Upper lobe of right lung (tissue), 1 donor: Measurements from ENCODE around the gene HSD3B1. TPM values are rescaled to one million over a fixed set of nuclear protein-coding genes. Genes with fewer than 3 reads are reported as not detected.

ENCODE experiments used
- ATAC-seq: fragments of 200-7000 bp; cut with Tn5 transposase; one replicate; pipeline ENCODE4 v1.9.1; 2020; ENCODE audit warnings: mild to moderate bottlenecking, moderate library complexity
- DNase-seq: peaks from one replicate; pipeline ENCODE4 v3.0.0-alpha.2; 2020
- H3K27ac ChIP-seq: fragments of 200-600 bp; one replicate; pipeline ENCODE4 v1.8.0; 2022
- H3K27me3 ChIP-seq: fragments of 200-600 bp; one replicate; pipeline ENCODE4 v1.8.0; 2022; ENCODE audit warnings: mild to moderate bottlenecking
- H3K36me3 ChIP-seq: fragments of 200-600 bp; one replicate; pipeline ENCODE4 v1.8.0; 2022
- H3K4me1 ChIP-seq: fragments of 200-600 bp; one replicate; pipeline ENCODE4 v1.8.0; 2022
- H3K4me3 ChIP-seq: fragments of 200-600 bp; one replicate; pipeline ENCODE4 v1.8.0; 2022; ENCODE audit warnings: mild to moderate bottlenecking
- H3K9me3 ChIP-seq: fragments of 200-600 bp; one replicate; pipeline ENCODE4 v1.8.0; 2022
- intact Hi-C: fragments of 100-400 bp; cut with DNase I; formaldehyde crosslinking; loops from one replicate; pipeline ENCODE4 v1.11.0; 2022
- total RNA-seq: library from RNA; stranded (reverse); fragmentation: NEBNext Ultra II Directional; extraction: Animal tissue kit (Norgen Biotek cat#: 25700); gene quantifications from one replicate; pipeline ENCODE4 v1.2.1, GENCODE V29; 2021
- TF ChIP-seq, protein P1 (sequence below): fragments of 200-600 bp; IDR thresholded peaks from one replicate; pipeline ENCODE4 v1.8.0; 2022; ENCODE audit warnings: antibody characterized with exemption
- donor health status: DM: no; HTN: yes; CAD: no; lungs with severe emphysema.

Gene HSD3B1
- total RNA-seq, 1 donor from 2014 or later = not detected

DNA sequence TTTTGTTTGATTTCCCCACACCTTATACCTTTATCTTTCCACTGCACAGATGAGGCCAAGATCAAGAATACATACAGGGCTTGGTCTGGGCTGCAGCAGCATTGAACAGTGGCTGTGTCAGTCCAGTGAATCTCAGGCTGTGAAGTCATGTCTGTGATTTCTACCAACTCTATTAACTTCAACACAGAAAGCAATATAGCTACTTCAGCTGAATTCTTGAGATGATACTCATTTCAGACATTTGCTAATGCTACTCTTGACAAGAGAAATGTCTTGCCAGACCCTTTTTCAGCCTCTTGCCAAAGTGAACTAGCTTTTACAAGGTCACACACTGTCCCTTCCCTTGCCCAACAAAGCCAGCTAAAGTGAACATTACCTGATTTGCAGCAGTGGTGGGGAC, 25.1 kb upstream of the HSD3B1 start:
- TF ChIP-seq, protein P1, sequence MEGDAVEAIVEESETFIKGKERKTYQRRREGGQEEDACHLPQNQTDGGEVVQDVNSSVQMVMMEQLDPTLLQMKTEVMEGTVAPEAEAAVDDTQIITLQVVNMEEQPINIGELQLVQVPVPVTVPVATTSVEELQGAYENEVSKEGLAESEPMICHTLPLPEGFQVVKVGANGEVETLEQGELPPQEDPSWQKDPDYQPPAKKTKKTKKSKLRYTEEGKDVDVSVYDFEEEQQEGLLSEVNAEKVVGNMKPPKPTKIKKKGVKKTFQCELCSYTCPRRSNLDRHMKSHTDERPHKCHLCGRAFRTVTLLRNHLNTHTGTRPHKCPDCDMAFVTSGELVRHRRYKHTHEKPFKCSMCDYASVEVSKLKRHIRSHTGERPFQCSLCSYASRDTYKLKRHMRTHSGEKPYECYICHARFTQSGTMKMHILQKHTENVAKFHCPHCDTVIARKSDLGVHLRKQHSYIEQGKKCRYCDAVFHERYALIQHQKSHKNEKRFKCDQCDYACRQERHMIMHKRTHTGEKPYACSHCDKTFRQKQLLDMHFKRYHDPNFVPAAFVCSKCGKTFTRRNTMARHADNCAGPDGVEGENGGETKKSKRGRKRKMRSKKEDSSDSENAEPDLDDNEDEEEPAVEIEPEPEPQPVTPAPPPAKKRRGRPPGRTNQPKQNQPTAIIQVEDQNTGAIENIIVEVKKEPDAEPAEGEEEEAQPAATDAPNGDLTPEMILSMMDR = no peak
- H3K4me1 ChIP-seq = no peaks in the 10 kb centered on the region

DNA sequence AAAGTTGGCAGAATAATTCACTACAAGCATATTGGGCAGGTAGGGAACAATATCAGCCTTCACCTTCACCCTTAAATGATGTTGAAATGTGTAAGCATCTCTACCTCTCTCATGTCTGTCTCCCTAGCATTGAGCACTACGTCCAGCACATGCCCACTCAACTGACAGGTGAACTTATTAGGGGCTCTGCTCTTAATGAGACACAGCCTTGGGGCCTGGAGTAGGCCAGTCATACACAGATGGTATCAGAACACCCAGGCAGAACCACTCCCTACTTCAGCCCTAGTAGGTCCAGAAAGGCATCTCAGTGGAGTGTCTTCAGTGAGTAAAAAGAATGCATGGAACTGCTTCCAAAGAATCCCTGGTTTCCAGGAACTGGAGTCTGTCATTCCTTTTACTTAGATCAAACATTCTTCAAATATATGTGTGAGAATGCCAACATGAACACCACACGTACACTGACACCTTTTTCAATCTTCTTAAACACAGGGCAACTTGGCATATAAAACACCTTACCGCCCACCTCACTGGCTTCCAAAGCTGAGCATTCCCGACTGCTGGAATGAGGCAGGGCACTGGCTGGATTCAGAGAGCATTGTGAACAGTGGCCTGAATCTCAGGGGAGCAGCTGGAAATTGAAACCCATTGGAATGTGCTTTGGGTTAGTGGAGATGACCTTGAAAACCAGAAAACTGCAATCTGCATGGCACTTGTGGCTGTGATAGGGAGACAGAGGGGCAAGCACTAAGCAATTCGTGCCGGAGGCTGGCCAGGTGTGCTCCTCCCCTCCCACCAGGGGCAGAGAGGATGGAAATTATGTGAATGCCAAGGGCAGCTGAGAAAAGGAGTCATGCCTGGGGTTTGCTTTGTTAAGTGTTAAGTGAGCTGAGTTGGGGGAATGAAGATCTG, 24.2 kb upstream of the HSD3B1 start:
- intact Hi-C loops = no loop called here
- Histone ChIP-seq H3K27ac (no peak overlapping the region), H3K4me1 (no peaks in the 10 kb centered on the region), H3K36me3 (no peaks in the 10 kb centered on the region), H3K9me3 (no peaks in the 10 kb centered on the region), H3K4me3 (no peak overlapping the region), H3K27me3 (no peaks in the 10 kb centered on the region)
- no peak for DNase-seq
- TF ChIP-seq, protein P1 = no peak
- peak; percentile 31 for ATAC-seq

More for the DNA sequence above, 25.1 kb upstream of the HSD3B1 start:
- no peak overlapping the region for H3K27ac ChIP-seq
- DNase-seq (no peak), ATAC-seq (no peak)
- H3K4me3 ChIP-seq = no peak overlapping the region
- no peaks in the 10 kb centered on the region for H3K27me3 ChIP-seq
- intact Hi-C loops = no loop called here
- no peaks in the 10 kb centered on the region for H3K9me3 ChIP-seq
- no peaks in the 10 kb centered on the region for H3K36me3 ChIP-seq

DNA sequence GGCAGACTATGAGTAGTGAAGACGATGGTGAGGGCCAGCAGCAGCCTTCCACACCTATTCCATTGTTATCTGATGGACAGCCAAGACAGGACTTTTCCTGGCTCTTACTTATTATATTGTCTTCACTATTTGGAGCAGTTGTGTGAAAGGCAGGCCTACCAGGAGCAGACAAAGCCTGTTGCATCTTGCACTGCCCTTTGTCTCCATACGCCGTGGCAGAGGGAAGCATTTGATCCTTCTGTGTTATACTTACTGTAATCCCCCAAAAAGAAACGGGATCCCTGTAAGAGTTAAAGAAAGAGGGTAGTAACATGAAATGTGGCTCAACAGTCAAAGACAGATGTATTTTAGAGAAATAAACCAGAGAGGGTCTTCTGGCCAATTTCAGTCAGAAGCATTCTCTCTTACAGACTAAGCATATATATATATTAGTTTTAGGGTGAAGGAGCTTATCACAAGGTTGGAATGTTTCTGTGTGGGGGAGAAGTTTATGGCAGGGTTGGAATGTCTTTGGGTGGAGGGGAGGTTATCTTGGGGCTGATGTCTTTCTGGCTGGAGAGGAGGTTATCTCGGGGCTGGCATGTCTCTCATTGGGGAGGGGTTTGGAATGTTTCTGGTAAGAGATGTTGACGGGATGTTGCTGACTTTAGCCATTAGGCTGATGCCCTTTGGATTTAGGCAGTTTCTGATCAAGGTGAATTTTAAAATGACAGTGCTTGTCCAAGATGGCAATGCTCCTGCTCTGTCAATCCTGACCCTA, 23.4 kb upstream of the HSD3B1 start:
- no peak overlapping the region for H3K4me3 ChIP-seq
- H3K27me3 ChIP-seq = no peaks in the 10 kb centered on the region
- no peak for DNase-seq
- no peak for ATAC-seq
- intact Hi-C loops = no loop called here
- H3K4me1 ChIP-seq = no peaks in the 10 kb centered on the region
- no peaks in the 10 kb centered on the region for H3K9me3 ChIP-seq
- no peaks in the 10 kb centered on the region for H3K36me3 ChIP-seq
- H3K27ac ChIP-seq = no peak overlapping the region
- TF ChIP-seq, protein P1 = no peak

DNA sequence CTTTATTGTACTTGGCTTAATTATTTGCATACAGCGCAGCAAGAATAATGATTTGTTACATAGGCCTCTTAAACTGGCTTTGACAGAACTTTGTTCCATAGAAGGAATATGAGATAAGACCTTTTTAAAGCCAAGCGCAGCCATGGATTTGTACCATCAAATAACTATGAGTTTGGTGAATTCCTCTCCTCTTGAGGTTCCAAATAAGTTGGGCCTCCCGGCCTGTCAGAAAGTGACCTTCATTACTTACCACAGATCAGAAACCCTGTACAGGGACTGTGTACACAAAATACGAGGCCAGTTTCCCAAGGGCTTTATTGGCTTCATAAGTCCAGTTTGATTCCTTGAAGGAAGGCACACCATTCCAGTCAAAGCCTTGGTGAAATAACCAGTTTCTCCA, 21.8 kb upstream of the HSD3B1 start:
- Histone ChIP-seq H3K27me3 (no peaks in the 10 kb centered on the region), H3K9me3 (no peaks in the 10 kb centered on the region), H3K36me3 (no peaks in the 10 kb centered on the region), H3K27ac (no peak overlapping the region), H3K4me1 (no peaks in the 10 kb centered on the region), H3K4me3 (no peak overlapping the region)
- TF ChIP-seq, protein P1 = no peak
- intact Hi-C loops = no loop called here
- no peak for ATAC-seq
- DNase-seq = no peak

DNA sequence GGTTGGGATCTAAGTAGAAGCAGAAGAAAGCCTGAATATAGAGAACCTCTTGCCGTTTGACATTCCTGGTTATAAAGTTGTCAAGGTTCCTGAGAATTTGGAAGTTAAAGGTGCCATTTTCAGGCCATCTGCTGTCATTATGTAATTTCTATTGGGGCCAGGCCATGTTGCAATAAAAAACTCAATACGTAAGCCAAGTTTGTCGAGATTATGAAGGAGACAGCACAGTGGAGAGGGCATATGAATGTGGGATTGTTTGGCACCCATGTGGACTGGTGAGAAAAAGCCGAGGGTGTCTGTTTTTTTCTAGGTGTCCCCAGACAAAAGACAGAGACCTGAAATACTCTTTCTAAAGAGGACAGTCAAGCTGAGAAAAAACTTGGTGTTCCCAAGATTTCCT, 18.8 kb upstream of the HSD3B1 start:
- TF ChIP-seq, protein P1 = no peak
- H3K9me3 ChIP-seq = no peaks in the 10 kb centered on the region
- ATAC-seq (no peak), DNase-seq (no peak)
- no peaks in the 10 kb centered on the region for H3K27me3 ChIP-seq
- intact Hi-C loops = no loop called here
- no peaks in the 10 kb centered on the region for H3K4me1 ChIP-seq
- no peaks in the 10 kb centered on the region for H3K36me3 ChIP-seq
- H3K4me3 ChIP-seq = no peak overlapping the region
- H3K27ac ChIP-seq = no peak overlapping the region
